NCI-H1417 (cell line): Measurements from ENCODE around the gene ZNF770.

Experiments
- DNase-seq, 3 experiments: peaks; one replicate each; lab custom pipeline; 2025; lab: John Stamatoyannopoulos, UW

ZNF770 gene, protein sequence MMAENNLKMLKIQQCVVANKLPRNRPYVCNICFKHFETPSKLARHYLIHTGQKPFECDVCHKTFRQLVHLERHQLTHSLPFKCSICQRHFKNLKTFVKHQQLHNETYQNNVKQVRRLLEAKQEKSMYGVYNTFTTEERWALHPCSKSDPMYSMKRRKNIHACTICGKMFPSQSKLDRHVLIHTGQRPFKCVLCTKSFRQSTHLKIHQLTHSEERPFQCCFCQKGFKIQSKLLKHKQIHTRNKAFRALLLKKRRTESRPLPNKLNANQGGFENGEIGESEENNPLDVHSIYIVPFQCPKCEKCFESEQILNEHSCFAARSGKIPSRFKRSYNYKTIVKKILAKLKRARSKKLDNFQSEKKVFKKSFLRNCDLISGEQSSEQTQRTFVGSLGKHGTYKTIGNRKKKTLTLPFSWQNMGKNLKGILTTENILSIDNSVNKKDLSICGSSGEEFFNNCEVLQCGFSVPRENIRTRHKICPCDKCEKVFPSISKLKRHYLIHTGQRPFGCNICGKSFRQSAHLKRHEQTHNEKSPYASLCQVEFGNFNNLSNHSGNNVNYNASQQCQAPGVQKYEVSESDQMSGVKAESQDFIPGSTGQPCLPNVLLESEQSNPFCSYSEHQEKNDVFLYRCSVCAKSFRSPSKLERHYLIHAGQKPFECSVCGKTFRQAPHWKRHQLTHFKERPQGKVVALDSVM

GRCh38 chr15:34988027-34988902 is at the start of gene ZNF770:
ZNF770 (minus strand) TSS chr15:34988287; CDS start chr15:34983434, 4,853 bp downstream.
- DNase-seq = peak; percentile 63 to 94 (median 94)

DNA sequence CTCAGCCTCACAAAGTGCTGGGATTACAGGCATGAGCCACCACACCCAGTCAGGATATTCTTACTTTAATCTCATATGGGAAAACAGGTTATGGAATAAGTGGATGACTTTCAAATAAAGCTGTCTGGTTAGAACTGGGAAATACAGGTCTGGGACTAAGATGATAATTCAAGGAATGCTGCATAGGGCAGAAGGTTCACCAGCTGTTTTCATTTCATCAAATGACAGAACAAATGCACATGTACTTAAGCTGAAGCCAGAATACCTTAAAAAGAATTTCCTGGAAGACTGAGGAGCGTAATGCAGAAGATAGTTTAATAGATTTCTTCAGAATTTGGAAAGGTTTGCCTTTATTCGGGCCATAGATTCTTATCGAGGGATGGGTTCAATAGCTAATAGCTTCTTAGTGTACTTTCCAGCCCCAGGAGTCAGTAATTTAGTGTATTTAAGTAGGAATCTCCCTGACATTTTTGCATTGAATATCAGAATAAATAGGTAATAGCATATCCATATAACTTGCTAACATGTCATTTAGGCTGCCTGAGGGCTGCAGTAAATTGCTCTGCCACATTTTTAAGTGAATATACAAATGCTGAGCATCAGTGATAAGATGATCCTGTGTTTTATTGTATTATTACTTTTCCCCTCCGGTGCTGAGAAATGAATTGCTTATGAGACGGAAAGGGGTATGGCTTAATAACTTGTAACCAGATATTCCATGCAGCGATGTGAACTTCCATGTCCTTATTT is 40.3 kb upstream of the ZNF770 start:
- DNase-seq = no peak

DNA sequence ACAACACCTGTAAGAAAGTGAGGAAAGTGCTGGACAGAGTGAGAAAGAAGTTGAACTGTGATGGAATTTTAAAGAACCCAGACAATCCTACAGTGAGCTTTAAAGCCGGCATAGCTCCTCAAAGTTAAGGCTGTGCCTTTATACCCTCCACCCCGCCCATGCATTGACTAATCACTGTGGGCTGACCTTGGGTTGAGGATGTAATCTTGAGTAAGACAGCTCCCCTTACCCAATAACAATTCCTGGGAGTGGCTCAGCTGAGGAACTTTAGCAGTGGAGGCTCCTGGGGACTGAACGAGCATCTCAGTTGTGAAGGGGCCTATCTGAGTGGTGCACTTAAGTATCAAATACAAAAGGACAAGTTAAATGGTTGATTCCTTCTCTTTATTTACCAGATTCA is 35.7 kb upstream of the ZNF770 start:
- DNase-seq = no peak

DNA sequence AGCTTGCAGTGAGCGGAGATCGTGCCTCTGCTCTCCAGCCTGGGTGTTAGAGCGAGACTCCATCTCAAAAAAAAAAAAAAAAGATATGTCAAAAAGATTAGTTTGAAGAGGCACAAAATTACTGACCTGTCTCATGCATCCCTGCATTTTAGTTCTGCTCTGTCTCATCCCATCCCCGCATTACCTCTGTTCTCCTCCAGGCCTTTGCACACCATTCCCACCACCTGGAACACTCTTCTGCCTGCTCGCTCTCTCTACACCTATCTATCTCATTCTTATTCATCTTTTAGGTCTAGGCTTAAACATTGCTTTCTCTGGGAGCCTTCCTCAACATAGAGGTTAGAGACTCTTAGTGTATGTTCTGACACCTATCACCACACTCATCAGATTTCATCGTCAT is 32.9 kb upstream of the ZNF770 start:
- DNase-seq = no peak

GRCh38 chr15:35019404-35020327 is 31.6 kb upstream of the ZNF770 start:
- DNase-seq = no peak

DNA sequence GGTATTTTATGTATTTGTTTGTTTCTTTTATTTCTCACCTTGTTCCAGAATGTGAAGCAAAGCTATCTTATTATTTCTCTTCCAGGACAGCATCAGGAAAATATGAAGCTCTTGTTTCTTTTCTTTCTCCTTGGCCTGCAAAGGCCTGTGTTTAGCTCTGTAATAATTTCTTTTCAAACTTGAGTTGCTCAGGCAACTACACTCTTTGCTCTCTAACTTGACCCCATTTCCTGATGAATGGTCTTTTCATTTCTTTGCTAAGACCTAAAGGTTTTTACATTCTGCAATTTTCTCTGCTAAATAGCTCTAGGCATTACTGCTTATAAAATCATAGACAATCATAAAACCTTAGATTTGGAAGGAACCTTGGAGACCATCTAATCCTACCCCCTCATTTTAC is 26.2 kb upstream of the ZNF770 start:
- no peak for DNase-seq

DNA sequence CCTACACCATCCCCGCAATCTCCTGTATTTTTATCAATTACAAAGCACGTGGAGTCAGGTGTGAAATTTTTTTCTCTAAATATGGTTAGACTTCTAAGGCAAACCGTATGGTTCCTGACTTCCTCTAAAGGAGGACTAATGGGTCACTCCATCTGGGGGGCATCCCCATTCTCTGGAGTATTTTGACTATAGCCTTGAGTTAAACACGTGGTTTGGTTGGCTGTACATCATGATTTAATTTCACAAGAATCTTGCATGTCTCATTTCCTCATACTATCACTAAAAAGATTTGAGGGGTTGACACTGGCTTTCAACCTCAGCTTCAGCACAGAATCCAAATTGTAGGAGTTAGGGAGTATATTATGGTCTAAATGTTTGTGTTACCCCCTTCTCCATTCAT is 25.3 kb upstream of the ZNF770 start:
- no peak for DNase-seq

- DNase-seq = no peak
Observed at GRCh38 chr15:35007397-35007796, 19.3 kb upstream of the ZNF770 start.

DNA sequence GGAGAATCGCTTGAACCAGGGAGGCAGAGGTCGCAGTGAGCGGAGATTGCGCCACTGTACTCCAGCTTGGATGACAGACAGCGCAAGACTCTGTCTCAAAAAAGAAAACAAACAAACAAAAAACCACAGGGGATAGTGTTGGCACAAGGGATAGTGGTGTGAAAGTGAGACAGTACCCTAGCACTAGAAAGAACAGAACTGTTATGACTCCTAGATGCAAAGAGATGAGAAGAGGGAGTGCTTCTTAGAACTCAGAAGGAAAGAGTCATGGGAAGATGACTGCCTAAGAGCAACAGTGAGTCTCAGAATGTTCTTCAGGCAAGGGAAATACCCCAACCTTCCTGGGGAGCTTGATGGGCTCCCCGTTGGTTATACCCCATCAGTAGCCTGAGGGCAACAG is 17.8 kb upstream of the ZNF770 start:
- no peak for DNase-seq

DNA sequence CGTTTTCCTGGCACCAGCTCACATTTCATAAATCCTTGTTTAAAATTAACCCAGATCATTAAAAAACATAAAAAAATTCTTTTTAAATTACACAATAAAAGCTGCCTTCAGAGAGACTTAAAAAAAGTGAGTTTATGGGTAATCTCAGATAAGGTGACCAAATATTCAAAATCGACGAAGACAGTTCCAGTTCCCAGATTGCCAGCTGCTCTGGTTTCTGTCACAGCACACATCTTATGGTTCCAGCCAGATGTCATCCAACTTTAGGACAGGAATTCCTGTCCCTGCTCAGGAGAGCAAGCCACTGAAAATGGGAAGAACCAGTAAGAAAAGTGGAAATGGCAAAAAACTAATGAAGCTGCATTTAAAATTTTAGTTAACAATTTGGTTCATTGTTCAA is 15.8 kb upstream of the ZNF770 start:
- DNase-seq = no peak

GRCh38 chr15:35000511-35000910 is 12.4 kb upstream of the ZNF770 start:
- DNase-seq = no peak

DNA sequence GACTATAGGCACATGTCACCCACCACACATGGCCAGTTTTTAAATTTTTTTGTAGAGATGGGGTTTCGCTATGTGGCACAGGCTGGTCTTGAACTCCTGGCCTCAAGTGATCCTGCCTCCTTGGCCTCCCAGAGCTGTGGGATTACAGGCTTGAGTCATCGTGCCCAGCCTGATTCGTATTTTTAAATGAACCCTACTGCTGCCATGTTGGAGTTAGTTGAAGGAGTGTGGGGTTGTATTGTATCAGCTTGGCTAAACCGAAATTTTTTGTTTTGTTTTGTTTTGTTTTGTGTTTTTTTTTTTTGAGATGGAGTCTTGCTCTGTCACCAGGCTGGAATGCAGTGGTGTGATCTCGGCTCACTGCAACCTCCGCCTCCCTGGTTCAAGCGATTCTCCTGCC is 11.8 kb upstream of the ZNF770 start:
- no peak for DNase-seq

- peak in 1 of 3 experiments; percentile 23 for DNase-seq
Observed at GRCh38 chr15:34994925-34995324, 6.8 kb upstream of the ZNF770 start.

GRCh38 chr15:34993877-34994276 is 5.8 kb upstream of the ZNF770 start:
- no peak for DNase-seq

DNA sequence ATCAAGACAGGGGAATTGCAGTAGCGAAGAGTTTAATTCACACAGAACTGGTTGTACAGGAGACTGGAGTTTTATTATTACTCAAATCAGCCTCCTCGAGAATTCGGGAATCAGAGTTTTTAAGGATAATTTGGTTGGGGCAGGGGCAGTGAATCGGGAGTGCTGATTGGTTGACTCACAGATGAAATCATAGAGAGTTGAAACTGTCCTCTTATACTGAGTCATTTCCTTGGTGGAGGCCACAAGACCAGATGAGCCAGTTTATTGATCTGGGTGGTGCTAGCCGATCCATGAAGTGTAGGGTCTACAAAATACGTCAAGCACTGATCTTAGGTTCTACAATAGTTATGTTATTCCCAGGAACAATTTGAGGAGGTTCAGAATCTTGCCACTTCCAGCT is 5.3 kb upstream of the ZNF770 start:
- DNase-seq = no peak

GRCh38 chr15:34987609-34988026 is 469 bp downstream of the ZNF770 start:
- DNase-seq = no peak

- peak in 2 of 3 experiments; percentile 1 to 54 for DNase-seq
Observed at GRCh38 chr15:34986771-34987480, 1.2 kb downstream of the ZNF770 start.

- no peak for DNase-seq
Observed at GRCh38 chr15:34986326-34986725, 1.8 kb downstream of the ZNF770 start.

GRCh38 chr15:34984889-34985630 is 3.0 kb downstream of the ZNF770 start:
- no peak for DNase-seq
